DMS79 (cell line): Measurements from ENCODE around the gene SLC1A7.

Experiments used
- DNase-seq: peaks from one replicate; lab custom pipeline; 2025; lab: John Stamatoyannopoulos, UW

The SLC1A7 gene

GRCh38 chr1:53115403-53116306 is 26.8 kb downstream of the SLC1A7 start:
- DNase-seq, result no peak

GRCh38 chr1:53114581-53115400 is 27.6 kb downstream of the SLC1A7 start:
- no peak for DNase-seq

- DNase-seq, result no peak
Observed at GRCh38 chr1:53114090-53114489, 28.3 kb downstream of the SLC1A7 start.

GRCh38 chr1:53112861-53113260 is 29.6 kb downstream of the SLC1A7 start:
- DNase-seq, result no peak

GRCh38 chr1:53112271-53112774 is 30.1 kb downstream of the SLC1A7 start:
- no peak for DNase-seq

GRCh38 chr1:53111693-53112092 is 30.7 kb downstream of the SLC1A7 start:
- DNase-seq, result no peak

GRCh38 chr1:53111073-53111556 is 31.3 kb downstream of the SLC1A7 start:
- no peak for DNase-seq

GRCh38 chr1:53110370-53111072 is 31.9 kb downstream of the SLC1A7 start:
- no peak for DNase-seq

GRCh38 chr1:53108646-53109580 is 33.5 kb downstream of the SLC1A7 start:
- DNase-seq, result no peak

GRCh38 chr1:53107570-53108322 is 34.7 kb downstream of the SLC1A7 start:
- no peak for DNase-seq

GRCh38 chr1:53107090-53107489 is 35.3 kb downstream of the SLC1A7 start:
- DNase-seq, result no peak

GRCh38 chr1:53104289-53104913 is 38.0 kb downstream of the SLC1A7 start:
- no peak for DNase-seq

GRCh38 chr1:53094533-53094919 is 47.9 kb downstream of the SLC1A7 start:
- no peak for DNase-seq

- no peak for DNase-seq
Observed at GRCh38 chr1:53093778-53094532, 48.5 kb downstream of the SLC1A7 start.

- no peak for DNase-seq
Observed at GRCh38 chr1:53093451-53093754, 49.0 kb downstream of the SLC1A7 start.

GRCh38 chr1:53092659-53093450 is 49.6 kb downstream of the SLC1A7 start:
- DNase-seq, result no peak

- no peak for DNase-seq
Observed at GRCh38 chr1:53091841-53092645, 50.4 kb downstream of the SLC1A7 start.
